Muscle of back (tissue), 13 donors: Measurements from ENCODE around the gene C1orf185. TPM values are rescaled to one million over a fixed set of nuclear protein-coding genes. Genes with fewer than 3 reads are reported as not detected.
"Not testable (repeated sequence)": the region's sequence is repeated elsewhere in the genome, so short reads cannot be mapped to it uniquely, and the experiment has no call there.

Experiments used
- DNase-seq, 3 donors: peaks; one replicate each; pipeline versions ENCODE4 v3.0.0 to v3.0.0-alpha.2; 2013
- long read RNA-seq, 9 donors: transcript quantifications; one replicate each; lab custom pipeline, GENCODE V29; 2026
- polyA plus RNA-seq, 10 donors: library from polyadenylated mRNA; unstranded; fragments of 120-200 nt; gene quantifications; one replicate each; pipeline ENCODE4 v1.2.1, GENCODE V29; 2013; ENCODE audit not compliant: insufficient read length in 10 of 10

C1orf185 gene
- not detected for polyA plus RNA-seq
- long read RNA-seq, donor 1 = 0 reads
- long read RNA-seq, donor 2 = 0 reads
- long read RNA-seq, donor 3 = 0 reads
- long read RNA-seq, donor 4 = 0 reads
- long read RNA-seq, donor 5 = 0 reads
- long read RNA-seq, donor 6 = 0 reads
- long read RNA-seq, donor 7 = 0 reads
- long read RNA-seq, donor 8 = 0 reads
- long read RNA-seq, donor 9 = 0 reads

DNA sequence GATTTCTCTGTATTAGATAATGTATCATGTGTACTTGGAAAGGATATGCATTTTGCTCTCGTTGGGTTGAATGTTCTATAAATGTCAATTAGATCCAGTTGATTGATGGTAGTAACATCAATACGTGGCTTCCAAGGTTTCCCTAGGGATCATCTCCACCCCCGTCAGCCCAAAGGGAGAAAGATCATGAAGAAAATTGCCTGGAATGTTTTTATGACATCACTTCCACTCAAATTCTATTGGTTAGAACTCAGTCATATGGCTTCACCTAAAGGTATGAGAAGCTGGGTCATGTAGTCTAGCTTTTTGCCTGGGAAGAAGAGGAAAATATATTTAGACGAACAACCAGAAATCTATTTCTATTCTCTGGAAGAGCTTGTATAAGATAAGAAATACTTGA, at the start of gene C1orf185:
TSS of gene C1orf185 (plus strand) at position 253 of the 400 bp plus-strand sequence. CDS start at position 259, 6 bp downstream.
- DNase-seq = no peak

DNA sequence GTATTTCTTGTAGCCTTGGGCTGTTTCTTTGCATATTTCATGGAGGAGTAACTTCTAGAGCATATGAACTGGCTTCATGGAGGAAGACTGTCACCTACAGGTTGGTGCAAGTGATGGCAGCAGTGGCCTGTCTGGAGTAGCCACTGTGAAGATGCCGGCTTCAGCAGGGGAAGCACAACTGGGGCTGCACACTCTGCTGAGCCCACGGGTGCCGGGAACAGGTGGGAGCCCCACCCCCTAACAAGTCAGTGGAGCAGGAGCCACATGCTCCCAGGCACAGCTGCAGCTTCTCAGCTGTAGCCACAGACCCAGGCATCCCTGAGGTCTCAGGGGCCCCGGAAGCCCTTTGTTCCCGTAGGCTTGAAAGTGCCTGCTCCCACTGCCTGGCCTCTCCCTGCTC, 43.2 kb upstream of the C1orf185 start:
- no peak for DNase-seq

DNA sequence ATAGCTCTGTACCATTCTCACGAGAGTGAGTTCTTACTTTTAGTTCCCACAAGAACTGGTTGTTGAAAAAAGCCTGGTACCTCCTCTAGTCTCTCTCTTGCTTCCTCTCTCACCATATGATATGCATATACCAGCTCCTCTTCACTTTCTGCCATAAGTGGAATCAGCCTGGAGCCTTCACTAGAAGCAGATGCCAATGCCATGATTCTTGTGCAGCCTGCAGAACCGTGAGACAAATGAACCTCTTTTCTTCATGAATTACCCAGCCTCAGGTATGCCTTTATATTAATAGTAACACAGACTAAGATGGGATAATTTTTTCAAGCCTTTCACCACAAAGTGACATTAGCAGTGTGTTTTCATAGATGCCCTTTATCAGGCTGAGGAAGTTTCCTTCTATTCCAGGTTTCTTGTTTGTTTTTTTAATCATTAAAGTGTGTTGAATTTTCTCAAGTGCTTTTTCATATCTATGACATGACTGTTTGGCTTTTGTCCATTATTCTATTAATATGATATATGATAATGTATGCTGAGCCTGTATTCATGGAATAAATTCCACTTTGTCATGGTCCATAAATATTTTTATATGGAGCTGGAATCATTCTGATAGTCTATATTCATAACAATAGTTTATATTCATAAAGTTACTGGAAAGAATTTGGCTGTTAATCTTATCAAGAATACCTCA, 40.7 kb upstream of the C1orf185 start:
- no peak for DNase-seq

DNA sequence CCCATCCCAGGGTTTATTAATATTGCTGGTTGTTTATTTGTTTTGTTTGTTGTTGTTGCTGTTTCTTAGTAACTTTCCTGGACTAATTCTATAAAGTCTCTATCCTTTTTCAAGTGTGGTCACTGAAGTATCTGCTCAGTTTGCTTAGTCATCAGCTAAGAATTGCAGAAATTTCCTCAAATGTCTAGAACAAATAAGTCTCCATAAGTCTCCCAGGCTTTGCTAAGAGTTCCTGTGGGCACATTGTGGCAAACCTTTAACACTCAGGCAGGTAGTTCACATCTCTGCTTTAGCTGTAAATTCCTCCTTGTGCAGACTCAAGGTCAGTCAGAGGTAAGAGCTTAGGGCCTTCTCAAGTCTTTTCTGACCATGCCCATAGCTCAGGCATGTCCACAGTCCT, 38.9 kb upstream of the C1orf185 start:
- DNase-seq = peak in 1 of 3 donors; percentile 69

DNA sequence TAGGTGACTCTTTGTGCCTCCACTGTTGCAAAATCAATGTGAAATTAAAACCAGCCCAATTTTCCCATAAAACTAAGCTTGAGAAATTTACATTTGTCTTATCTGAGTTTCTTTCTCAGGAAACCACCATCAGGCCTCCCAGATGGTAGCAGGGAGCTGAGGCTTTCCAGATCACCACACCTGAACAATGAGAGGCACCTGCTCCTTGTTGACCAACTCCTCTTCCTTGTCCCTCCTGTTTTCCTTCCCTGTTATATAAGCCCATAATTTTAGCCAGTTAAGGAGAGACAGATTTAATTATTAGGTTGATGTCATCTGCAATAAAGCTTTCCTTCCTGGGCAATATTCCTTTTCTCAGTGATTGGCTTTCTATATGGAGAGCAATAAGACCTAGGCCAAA, 32.0 kb upstream of the C1orf185 start:
- DNase-seq = no peak

DNA sequence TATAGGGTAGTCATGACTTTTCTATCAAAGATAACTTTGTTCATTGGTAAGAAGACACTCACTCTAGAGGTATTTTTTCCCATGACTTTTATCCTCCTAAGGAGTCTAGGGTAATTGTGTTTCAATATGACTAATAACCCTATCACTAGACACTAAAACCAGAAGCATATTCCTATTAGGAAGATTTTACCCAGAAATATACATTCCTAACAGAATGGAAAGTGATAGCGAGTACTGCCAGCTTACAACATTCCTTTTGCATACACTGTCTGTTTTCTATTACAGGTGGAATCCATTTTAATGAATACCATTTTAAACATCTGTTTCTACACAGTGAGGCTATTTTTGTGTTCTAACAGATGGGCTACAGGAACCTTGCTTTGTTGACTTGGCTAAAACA, 31.4 kb upstream of the C1orf185 start:
- DNase-seq = peak; percentile 7 to 33 (median 16)

DNA sequence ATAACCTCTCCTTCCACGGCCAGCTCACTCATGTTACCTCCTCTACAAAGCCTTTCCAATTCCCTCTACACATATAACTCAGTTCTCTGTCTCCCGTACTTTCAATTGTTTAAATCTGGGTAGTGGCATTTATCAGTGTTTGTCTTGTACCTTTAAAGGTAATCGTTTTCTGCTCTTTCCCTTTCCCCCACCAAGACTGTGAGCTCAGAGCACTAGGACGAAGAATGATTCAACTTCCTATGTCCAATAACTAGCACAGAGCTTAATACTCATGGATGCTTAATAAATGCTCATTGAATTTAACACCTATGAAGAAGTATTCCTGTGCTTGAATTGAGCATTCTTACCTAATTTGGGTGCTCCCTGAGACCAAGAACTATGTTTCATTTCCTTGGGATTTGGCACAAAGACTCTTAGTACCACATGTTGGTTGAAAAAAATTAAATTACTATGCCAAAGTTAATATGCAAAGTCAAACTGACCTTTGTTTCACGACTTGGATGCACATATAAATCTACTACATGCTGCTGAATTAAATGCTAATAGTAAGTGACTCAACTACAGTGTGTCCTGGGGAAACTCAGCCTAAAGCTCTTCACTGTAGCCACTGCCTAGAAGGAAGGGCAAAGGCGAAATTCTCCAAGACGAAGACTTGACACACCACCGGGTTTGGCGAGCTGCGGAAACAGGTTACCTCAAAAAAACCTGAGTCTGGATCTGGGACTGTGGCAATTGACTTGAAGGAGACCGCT, 30.6 kb upstream of the C1orf185 start:
- no peak for DNase-seq

DNA sequence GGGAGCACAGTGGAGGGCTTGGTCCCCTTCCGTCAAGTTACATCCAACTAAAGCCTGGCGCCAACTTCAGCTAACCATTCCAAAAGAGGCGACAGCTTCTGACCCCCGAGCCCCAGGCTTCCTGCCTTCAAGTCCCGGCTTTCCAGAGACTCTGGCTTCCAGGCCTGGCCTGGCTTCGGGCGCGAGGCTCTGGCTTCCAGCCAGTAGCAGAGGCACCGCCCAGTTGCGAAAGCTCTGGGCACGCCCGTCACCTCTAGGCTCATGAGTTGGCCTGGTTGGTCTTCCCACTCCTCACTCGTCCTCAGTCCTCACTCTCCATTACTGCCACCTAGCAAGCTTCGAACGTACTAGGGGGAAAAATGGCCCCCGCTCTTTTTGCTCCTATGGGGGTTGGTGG, 30.0 kb upstream of the C1orf185 start:
- no peak for DNase-seq

DNA sequence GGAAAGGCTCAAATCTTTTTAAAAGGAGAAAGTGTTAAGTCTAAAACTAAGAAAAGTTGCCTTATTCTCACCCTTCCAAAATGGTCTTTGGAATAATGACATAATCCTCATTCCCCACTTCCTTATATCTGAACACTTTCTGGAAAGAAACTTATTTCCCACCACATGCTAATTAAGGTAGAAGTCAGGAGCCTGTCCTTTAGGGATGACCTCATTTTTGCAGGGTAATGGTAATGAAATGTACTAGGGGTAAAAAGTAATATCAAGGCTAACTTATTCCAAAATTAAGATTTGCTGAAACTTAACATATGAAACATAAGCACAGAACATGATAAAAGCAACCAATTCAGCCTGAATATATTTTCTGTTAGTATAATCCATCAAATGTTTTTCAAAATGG, 29.4 kb upstream of the C1orf185 start:
- no peak for DNase-seq

DNA sequence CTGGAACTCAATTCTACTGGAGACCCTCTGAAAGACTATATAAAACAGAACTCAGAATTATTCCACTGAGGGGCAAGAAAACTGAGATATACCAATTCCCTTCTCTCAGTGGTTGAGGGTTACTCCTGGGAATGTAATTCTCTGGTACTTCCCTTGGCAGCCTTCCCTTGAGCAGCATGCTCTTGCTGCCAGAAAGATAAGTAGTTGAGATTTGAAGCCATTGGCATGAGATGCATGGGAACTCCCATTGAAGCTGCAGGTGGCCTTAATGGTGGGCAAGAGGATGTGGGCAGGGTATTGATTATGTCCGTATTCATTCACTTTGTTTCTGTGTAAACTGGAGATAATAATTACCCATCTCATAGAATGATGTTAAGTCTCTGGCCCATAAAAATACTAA, 28.6 kb upstream of the C1orf185 start:
- DNase-seq = no peak

DNA sequence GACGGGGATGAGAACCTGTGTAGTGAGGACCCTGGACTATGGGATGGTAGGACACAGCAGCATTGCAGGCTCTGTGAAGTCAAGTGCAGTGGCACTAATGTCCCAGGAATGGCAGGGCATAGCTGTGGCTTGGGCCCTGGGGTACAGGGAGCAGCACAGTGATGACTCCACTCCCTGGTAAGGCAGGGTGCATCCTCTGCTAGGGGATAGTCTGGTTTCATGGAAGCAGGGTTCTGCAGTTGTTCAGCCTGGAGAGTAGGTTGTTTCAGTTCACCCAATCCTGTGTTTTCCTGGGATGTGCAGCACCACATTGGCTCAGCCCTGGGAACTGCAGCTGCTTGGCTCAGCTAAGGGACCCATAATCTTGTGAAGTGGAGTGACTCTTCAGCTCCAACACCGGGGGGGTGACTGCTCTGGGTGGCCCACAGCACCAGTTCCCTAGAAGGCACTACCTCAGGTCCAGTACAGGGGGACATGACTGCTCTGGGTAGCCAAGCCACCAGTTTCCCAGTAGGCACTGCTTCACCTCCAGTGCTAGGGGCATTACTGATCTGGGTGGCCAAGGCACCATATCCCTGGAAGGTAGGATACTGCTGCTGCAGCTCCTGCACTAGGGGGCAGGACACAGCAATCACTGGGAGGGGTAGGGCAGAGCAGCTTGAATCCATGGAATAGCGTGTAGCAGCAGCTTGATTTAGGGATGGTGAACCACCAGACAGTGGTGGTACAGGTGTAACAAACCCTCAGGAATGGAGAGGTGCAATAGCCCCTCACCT, 15.3 kb upstream of the C1orf185 start:
- no peak for DNase-seq

DNA sequence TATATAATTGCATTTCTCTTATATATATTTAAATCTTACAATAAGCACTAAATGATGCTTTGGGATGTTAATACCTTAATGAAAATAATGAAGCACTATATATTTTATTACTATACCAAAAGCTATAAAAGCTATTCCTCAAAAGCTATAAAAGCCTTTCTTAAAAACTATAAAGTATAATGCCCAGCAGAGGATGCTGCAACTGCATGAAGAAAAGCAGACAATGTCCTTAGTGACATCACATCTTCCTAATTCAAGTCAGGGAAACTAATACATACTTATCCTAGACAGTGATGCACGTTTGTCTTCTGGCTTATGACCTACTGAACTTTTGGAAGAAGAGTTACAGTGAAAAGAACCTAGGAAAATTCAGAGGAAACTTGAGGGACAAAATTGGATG, 13.6 kb upstream of the C1orf185 start:
- DNase-seq = no peak

DNA sequence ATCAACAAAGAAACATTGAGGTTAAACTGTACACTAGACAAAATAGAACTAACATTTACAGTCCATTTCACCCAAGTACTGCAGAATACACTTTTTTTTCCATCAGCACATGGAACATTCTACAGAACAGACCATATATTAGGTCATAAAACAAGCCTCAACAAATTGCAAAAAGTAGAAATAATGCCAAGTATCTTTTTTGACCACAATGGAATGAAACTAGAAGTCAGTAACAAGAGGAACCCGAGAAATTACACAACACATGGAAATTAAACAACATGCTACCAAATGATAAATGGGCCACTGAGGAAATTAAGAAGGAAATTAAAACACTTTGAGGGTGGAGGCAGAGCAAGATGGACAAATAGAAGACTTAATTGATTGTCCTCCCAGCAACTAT, 8.4 kb upstream of the C1orf185 start:
- DNase-seq = no peak

DNA sequence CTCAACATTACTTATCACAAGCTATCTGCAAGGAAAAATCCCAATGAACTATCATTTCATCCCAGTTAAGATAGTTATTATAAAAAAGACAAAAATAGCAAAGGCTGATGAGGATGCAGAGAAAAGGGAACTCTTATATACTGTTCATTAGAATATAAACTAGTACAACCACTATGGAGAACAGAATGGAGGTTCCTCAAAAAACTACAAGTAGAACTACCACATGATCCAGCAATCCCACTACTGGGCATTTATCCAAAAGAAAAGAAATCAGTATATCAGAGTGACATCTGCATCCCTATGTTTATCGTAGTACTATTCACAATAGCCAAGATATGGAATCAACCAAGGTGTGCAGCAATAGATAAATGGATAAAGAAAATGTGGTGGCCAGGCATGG, 4.9 kb upstream of the C1orf185 start:
- no peak for DNase-seq

DNA sequence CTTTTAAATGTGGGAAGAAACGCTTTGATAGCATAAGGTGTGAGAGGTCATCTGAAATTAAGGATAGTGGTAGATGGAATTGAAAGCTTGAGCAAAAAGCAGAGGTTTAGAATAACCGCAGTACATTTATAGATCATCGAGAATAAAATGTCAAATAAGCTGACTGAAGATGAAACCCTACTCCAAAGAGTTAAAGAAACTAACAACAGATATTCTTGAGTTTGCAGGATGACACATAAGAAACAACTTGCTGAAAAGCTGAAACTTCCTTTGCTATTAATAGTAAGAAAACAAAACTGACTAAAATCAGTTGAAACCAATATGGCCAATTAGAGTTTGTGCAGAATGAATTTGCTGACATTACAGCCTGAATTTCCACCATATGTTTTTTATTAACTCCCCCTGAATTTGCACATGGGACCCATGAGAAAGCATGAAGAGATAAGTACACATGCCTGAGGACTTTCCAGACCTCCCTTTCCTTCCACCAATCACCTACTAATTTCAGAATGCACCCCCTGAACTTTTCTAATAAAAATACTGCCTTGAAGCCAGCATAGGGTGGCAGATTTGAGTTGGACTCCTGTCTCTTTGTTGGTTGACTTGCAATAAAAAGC, 1.7 kb upstream of the C1orf185 start:
- no peak for DNase-seq

DNA sequence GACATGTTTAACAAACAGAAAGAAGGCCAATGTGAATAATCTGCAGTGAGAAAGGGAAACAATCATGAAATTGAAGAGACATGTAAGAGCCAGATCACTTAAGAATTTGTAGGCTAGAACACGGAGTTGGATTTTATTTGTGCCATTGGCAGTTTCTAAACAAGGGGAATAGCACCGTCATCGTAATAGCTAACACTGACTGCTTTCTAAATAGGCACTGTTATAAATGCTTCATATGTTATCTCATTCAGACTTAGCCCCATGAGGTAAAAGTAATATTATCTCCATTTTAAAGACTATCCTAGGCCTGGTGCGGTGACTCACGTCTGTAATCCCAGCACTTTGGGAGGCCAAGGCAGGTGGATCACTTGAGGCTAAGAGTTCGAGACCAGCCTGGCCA, 12.1 kb downstream of the C1orf185 start:
- DNase-seq = no peak

DNA sequence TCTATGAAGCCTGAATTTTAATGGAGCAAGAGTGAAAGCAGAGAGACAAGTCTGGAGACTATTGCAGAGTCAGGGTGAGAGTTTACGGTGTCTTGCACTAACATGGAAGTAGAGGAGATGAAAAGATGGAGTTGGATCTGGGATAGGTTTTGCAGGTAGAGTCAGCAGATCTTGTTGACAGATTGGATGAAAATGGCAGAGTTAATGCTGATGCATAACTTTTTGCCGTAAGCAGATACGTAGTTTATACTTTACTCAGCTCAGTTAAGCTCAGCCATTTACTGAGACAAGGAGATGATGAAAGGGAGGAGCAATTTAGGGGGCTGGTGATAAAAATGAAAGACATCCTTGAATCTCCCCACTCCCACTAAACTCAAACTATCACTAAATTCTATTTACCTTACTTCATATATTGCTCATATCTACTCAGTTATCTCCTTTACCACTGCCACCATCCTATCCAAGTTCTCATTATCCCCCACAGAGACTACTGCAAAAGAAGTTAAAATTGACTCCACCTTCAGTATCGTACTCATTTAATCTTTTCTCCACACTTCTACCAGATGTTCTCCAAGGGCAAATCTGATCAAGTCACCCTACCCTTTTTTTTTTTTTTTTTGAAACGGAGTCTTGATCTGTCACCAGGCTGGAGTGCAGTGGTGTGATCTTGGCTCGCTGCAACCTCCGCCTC, 13.8 kb downstream of the C1orf185 start:
- no peak for DNase-seq

DNA sequence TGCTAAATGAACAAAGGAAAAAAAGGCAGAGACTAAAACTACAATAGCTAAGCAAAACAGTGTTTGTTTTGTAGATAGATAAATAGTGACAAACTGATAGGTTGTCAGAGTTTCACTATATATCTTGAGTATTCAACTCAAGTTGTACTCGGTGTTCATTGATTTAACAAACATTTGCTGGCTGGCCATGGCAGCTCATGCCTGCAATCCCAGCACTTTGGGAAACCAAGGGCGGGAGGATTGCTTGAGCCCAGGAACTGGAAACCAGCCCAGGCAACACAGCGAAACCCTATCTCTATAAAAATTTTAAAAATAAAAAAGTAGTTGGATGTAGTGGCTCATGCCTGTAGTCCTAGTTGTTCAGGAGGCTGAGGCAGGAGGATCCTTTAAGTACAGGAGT, 17.3 kb downstream of the C1orf185 start:
- DNase-seq = no peak

DNA sequence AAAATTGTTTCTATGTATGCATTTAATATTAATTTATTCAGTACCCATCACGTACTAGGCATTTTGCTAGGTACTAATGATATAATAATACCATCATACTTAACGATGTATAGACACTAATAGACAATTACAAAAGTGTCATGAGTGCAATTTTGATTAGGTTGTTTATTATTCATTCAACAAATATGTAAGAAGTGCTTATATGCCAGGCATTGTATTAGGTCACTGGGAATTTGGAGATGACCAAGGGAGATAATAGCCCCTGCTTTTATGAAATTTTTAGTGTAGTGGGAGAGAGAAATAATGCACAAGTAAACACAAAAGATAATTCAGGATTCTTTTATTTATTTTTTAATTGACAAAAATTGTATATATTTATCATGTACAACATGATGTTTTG, 18.6 kb downstream of the C1orf185 start:
- no peak for DNase-seq

DNA sequence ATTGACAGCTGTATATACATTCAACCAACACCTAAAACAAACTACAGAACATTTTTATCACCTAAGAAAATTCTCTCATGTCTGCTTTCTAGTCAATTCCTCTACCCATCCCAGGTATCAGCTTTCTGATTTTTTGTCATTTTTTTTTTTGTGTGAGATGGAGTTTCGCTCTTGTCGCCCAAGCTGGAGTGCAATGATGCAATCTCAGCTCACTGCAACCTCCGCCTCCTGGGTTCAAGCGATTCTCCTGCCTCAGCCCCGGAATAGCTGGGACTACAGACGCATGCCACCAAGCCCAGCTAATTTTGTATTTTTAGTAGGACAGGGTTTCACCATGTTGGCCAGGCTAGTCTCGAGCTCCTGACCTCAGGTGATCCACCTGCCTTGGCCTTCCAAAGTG, 25.1 kb downstream of the C1orf185 start:
- not testable (repeated sequence) for DNase-seq

DNA sequence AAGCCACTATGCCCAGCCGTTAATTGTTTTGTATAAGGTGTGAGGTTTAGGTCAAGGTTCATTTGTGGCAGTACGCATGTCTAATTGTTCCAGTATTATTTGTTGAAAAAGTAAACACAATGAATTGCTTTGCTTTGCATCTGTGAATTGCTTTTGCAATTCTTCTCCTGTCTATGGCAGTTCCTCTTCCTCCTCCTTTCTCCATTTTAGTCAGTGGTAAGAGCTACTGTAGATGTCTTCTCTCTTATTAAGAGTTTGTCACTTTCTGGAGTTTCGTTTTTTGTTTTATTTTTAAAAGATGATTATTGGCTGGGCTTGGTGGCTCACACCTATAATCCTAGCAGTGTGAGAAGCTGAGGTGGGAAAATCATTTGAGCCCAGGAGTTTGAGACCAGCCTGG, 29.2 kb downstream of the C1orf185 start:
- DNase-seq = no peak
